H9 (cell line): Measurements from ENCODE around the gene N4BP3. TPM values are rescaled to one million over a fixed set of nuclear protein-coding genes. Genes with fewer than 3 reads are reported as not detected.

Source experiments
- DNase-seq: peaks from one replicate; pipeline ENCODE4 v3.0.0-alpha.2; 2017
- H2AFZ ChIP-seq: one replicate; pipeline ENCODE4 v1.6.1; 2013; ENCODE audit warnings: mild to moderate bottlenecking, low read length, control low read depth, moderate library complexity
- H2AK5ac ChIP-seq: 2 replicates; pipeline ENCODE4 v1.6.1; 2013; ENCODE audit warnings: low read length, control low read depth, mixed read lengths; ENCODE audit not compliant: insufficient read length
- H2BK120ac ChIP-seq: one replicate; pipeline ENCODE4 v1.6.1; 2013; ENCODE audit warnings: low read depth, mild to moderate bottlenecking, low read length, control low read depth, inconsistent platforms; ENCODE audit not compliant: poor library complexity, severe bottlenecking
- H2BK12ac ChIP-seq: 2 replicates; pipeline ENCODE4 v1.6.1; 2013; ENCODE audit warnings: low read length, control low read depth, mixed read lengths, low read depth; ENCODE audit not compliant: insufficient read length
- H2BK15ac ChIP-seq: 2 replicates; pipeline ENCODE4 v1.6.1; 2013; ENCODE audit warnings: low read depth, low read length, control low read depth
- H2BK20ac ChIP-seq: one replicate; pipeline ENCODE4 v1.6.1; 2013; ENCODE audit warnings: low read depth, mild to moderate bottlenecking, low read length, control low read depth, inconsistent platforms; ENCODE audit not compliant: poor library complexity, severe bottlenecking
- H2BK5ac ChIP-seq: 2 replicates; pipeline ENCODE4 v1.6.1; 2013; ENCODE audit warnings: low read length, control low read depth, mixed read lengths; ENCODE audit not compliant: insufficient read length
- H3K14ac ChIP-seq: 2 replicates; pipeline ENCODE4 v1.6.1; 2013; ENCODE audit warnings: low read length, control low read depth; ENCODE audit not compliant: insufficient read depth
- H3K18ac ChIP-seq: 2 replicates; pipeline ENCODE4 v1.6.1; 2013; ENCODE audit warnings: low read depth, mild to moderate bottlenecking, mixed read lengths, low read length, control low read depth; ENCODE audit not compliant: insufficient read length
- H3K23ac ChIP-seq: 2 replicates; pipeline ENCODE4 v1.6.1; 2013; ENCODE audit warnings: low read length, control low read depth, mixed read lengths, low read depth; ENCODE audit not compliant: insufficient read length
- H3K23me2 ChIP-seq: 2 replicates; pipeline ENCODE4 v1.6.1; 2013; ENCODE audit warnings: low read depth, mild to moderate bottlenecking, mixed read lengths, low read length, control low read depth; ENCODE audit not compliant: insufficient read length, poor library complexity, severe bottlenecking
- H3K27ac ChIP-seq: 2 replicates; pipeline ENCODE4 v1.5.1; 2013; ENCODE audit warnings: low read length, control low read depth, mixed read lengths, low read depth; ENCODE audit not compliant: insufficient read length
- H3K27me3 ChIP-seq: 2 replicates; pipeline ENCODE4 v1.6.1; 2013; ENCODE audit warnings: low read length, control low read depth, inconsistent platforms; ENCODE audit not compliant: insufficient read depth
- H3K4ac ChIP-seq: 2 replicates; pipeline ENCODE4 v1.6.1; 2013; ENCODE audit warnings: low read depth, mild to moderate bottlenecking, control low read depth, inconsistent platforms, low read length, moderate library complexity
- H3K4me1 ChIP-seq: 2 replicates; pipeline ENCODE4 v1.6.1; 2013; ENCODE audit warnings: low read length, control low read depth, inconsistent platforms; ENCODE audit not compliant: insufficient read depth
- H3K4me2 ChIP-seq: 2 replicates; pipeline ENCODE4 v1.6.1; 2013; ENCODE audit warnings: low read length, control low read depth, mixed read lengths; ENCODE audit not compliant: insufficient read length, insufficient read depth
- H3K56ac ChIP-seq: 2 replicates; pipeline ENCODE4 v1.6.1; 2013; ENCODE audit warnings: low read depth, mild to moderate bottlenecking, mixed read lengths, low read length, control low read depth; ENCODE audit not compliant: insufficient read length
- H3K79me1 ChIP-seq: 2 replicates; pipeline ENCODE4 v1.6.1; 2013; ENCODE audit warnings: low read depth, mild to moderate bottlenecking, moderate library complexity, low read length, control low read depth, inconsistent platforms; ENCODE audit not compliant: insufficient read depth, poor library complexity, severe bottlenecking
- H3K79me2 ChIP-seq: 2 replicates; pipeline ENCODE4 v1.6.1; 2013; ENCODE audit warnings: low read length, control low read depth, inconsistent platforms; ENCODE audit not compliant: insufficient read depth
- H3K9ac ChIP-seq: 2 replicates; pipeline ENCODE4 v1.6.1; 2013; ENCODE audit warnings: low read length, control low read depth, mixed read lengths; ENCODE audit not compliant: insufficient read length; ENCODE audit errors: extremely low read depth
- H3K9me3 ChIP-seq: one replicate; pipeline ENCODE4 v1.6.1; 2013; ENCODE audit warnings: low read depth, low read length, inconsistent platforms; ENCODE audit not compliant: control insufficient read depth
- H3T11ph ChIP-seq: one replicate; pipeline ENCODE4 v1.6.1; 2013; ENCODE audit warnings: mild to moderate bottlenecking, low read length, control low read depth, inconsistent platforms
- H4K20me1 ChIP-seq: one replicate; pipeline ENCODE4 v1.6.1; 2013; ENCODE audit not compliant: control insufficient read depth, insufficient read length, insufficient read depth
- H4K5ac ChIP-seq: 2 replicates; pipeline ENCODE4 v1.6.1; 2013; ENCODE audit warnings: low read depth, mild to moderate bottlenecking, mixed read lengths, low read length, control low read depth; ENCODE audit not compliant: insufficient read length
- H4K8ac ChIP-seq: replicated peaks from 2 replicates; pipeline ENCODE4 v1.6.1; 2013; ENCODE audit warnings: low read length, control low read depth, mixed read lengths, low read depth; ENCODE audit not compliant: insufficient read length
- H4K91ac ChIP-seq: 2 replicates; pipeline ENCODE4 v1.6.1; 2013; ENCODE audit warnings: low read depth, mild to moderate bottlenecking, moderate library complexity, mixed read lengths, low read length, control low read depth; ENCODE audit not compliant: insufficient read length
- H3K27ac Mint-ChIP-seq, 3 experiments: 2 replicates in 2 of 3; 3 replicates in 1 of 3; pipeline ENCODE4 v1.8.0; 2020 to 2021; ENCODE audit warnings: mixed read lengths in 3 of 3, mild to moderate bottlenecking in 1 of 3, moderate library complexity in 1 of 3
- H3K27me3 Mint-ChIP-seq: 2 replicates; pipeline ENCODE4 v1.8.0; 2021; ENCODE audit warnings: low read depth, mild to moderate bottlenecking, moderate library complexity, mixed read lengths
- H3K36me3 Mint-ChIP-seq, 3 experiments: 2 replicates in 2 of 3; 3 replicates in 1 of 3; pipeline ENCODE4 v1.8.0; 2020 to 2021; ENCODE audit warnings: low read depth in 3 of 3, mixed read lengths in 3 of 3; ENCODE audit not compliant: insufficient read depth in 1 of 3
- H3K4me1 Mint-ChIP-seq, 2 experiments: 2 replicates each; pipeline ENCODE4 v1.8.0; 2020; ENCODE audit warnings: mixed read lengths in 2 of 2
- H3K4me3 Mint-ChIP-seq, 2 experiments: 2 replicates in 1 of 2; 3 replicates in 1 of 2; pipeline ENCODE4 v1.8.0; 2020 to 2021; ENCODE audit warnings: mild to moderate bottlenecking in 2 of 2, mixed read lengths in 2 of 2, moderate library complexity in 1 of 2
- H3K9me3 Mint-ChIP-seq, 2 experiments: 2 replicates in 1 of 2; 3 replicates in 1 of 2; pipeline ENCODE4 v1.8.0; 2020; ENCODE audit warnings: mild to moderate bottlenecking in 2 of 2, mixed read lengths in 2 of 2, moderate library complexity in 1 of 2
- WGBS: extraction: QIAGEN DNeasy Blood & Tissue Kit; methylation state at CpG from one replicate; pipeline ENCODE4 v1.1.7; 2013; ENCODE audit warnings: missing lambda C conversion rate, low lambda C conversion rate, mixed read lengths; ENCODE audit not compliant: insufficient read length; ENCODE audit errors: extremely low coverage; 5-methylcytosine and 5-hydroxymethylcytosine counted together
- total RNA-seq: library from RNA; stranded (reverse); gene quantifications from 2 replicates; pipeline ENCODE4 v1.2.1, GENCODE V29; 2021
- TF ChIP-seq, protein P1 (sequence below): fragments of 200-600 bp; sonication (generic); conservative IDR thresholded peaks from 3 replicates; pipeline ENCODE4 v1.8.0; 2021; ENCODE audit warnings: antibody characterized with exemption, mild to moderate bottlenecking

The N4BP3 gene
- total RNA-seq, 1 experiment from 2014 or later: 32.1 TPM

DNA sequence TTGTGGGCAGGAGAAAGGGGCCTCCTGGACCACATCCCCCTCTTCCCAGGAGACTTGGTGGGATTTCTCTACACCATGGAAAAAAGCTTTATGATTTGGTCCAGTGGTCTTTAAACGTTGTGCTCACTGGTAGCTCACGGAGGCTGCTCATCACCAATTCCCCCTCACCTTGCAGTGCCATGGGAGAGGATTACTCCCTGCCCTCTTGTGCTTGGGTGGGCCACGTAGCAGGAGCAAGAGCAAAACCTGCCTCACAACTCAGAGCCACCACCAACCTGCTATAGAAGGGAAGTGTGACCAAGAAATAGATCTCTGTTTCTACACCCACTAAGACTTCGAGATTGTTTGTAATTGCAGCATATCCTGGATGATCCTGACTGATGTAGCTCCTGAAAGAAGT, 42.2 kb upstream of the N4BP3 start:
- Histone ChIP-seq H3T11ph (no peak overlapping the region), H4K91ac (no peak overlapping the region), H3K56ac (no peak overlapping the region), H3K79me1 (no peaks in the 10 kb centered on the region), H2BK5ac (no peak overlapping the region), H3K23ac (no peak overlapping the region), H3K14ac (no peak overlapping the region), H3K4me2 (no peak overlapping the region), H3K9ac (no peak overlapping the region), H3K27me3 (no peaks in the 10 kb centered on the region; the same call in 1 of the 2 replicates), H2BK15ac (no peak overlapping the region), H2BK12ac (no peak overlapping the region), H3K9me3 (no peaks in the 10 kb centered on the region), H4K5ac (no peak overlapping the region), H2AFZ (no peak overlapping the region), H4K20me1 (no peaks in the 10 kb centered on the region), H3K79me2 (no peaks in the 10 kb centered on the region), H3K4ac (no peak overlapping the region), H4K8ac (no peak overlapping the region), H2BK20ac (no peak overlapping the region), H3K27ac (no peak overlapping the region), H3K18ac (no peak overlapping the region), H2AK5ac (no peak overlapping the region), H3K4me1 (no peaks in the 10 kb centered on the region), H2BK120ac (no peak overlapping the region), H3K23me2 (no peaks in the 10 kb centered on the region)
- TF ChIP-seq, protein P1, sequence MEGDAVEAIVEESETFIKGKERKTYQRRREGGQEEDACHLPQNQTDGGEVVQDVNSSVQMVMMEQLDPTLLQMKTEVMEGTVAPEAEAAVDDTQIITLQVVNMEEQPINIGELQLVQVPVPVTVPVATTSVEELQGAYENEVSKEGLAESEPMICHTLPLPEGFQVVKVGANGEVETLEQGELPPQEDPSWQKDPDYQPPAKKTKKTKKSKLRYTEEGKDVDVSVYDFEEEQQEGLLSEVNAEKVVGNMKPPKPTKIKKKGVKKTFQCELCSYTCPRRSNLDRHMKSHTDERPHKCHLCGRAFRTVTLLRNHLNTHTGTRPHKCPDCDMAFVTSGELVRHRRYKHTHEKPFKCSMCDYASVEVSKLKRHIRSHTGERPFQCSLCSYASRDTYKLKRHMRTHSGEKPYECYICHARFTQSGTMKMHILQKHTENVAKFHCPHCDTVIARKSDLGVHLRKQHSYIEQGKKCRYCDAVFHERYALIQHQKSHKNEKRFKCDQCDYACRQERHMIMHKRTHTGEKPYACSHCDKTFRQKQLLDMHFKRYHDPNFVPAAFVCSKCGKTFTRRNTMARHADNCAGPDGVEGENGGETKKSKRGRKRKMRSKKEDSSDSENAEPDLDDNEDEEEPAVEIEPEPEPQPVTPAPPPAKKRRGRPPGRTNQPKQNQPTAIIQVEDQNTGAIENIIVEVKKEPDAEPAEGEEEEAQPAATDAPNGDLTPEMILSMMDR: no peak
- Mint-ChIP-seq H3K36me3 (no peaks in the 10 kb centered on the region), H3K27ac (no peak overlapping the region), H3K4me1 (peaks cover 3 to 8% of the 10 kb centered on the region in 2 experiments; a peak in 2 of 4 replicates), H3K9me3 (no peaks in the 10 kb centered on the region), H3K27me3 (peaks cover 26% of the 10 kb centered on the region), H3K4me3 (no peak overlapping the region)
- no peak for DNase-seq
- no CpG with 5 or more reads among the region's 4 CpGs for WGBS
